SK-N-SH (cell line): Measurements from ENCODE around the gene ZNF101. TPM values are rescaled to one million over a fixed set of nuclear protein-coding genes. Genes with fewer than 3 reads are reported as not detected.

ENCODE experiments used
- CTCF ChIA-PET: fragments of 300-600, 350-600 bp; formaldehyde crosslinking; extraction: SDS; loops from one replicate; lab custom pipeline; 2021; lab: Yijun Ruan, JAX
- POLR2A ChIA-PET: fragments of 350-600 bp; sonication (Branson Sonifier 250); formaldehyde crosslinking; extraction: SDS; loops from one replicate; lab custom pipeline; 2020; ENCODE audit warnings: antibody characterized with exemption, inconsistent platforms; lab: Yijun Ruan, JAX
- DNase-seq: peaks from one replicate; pipeline ENCODE4 v3.0.0; 2012
- H2AFZ ChIP-seq: fragments of 200-600 bp; sonication (generic); 2 replicates; pipeline ENCODE4 v1.8.1; 2016; ENCODE audit warnings: antibody characterized with exemption, mild to moderate bottlenecking, low read depth
- H3F3A ChIP-seq: fragments of 200-600 bp; sonication (generic); replicated peaks from 2 replicates; pipeline ENCODE3; 2016; ENCODE audit warnings: antibody characterized with exemption, mild to moderate bottlenecking; ENCODE audit not compliant: insufficient read depth
- H3K27ac ChIP-seq, 2 experiments: fragments of 200-500 bp in 1 of 2; fragments of 200-600 bp in 1 of 2; sonication (Bioruptor generic) in 1 of 2; sonication (generic), shearing (Covaris generic) in 1 of 2; 2 replicates each; pipeline versions ENCODE4 v1.5.1 to v1.6.1; 2014 to 2016; ENCODE audit warnings: low read depth in 2 of 2, inconsistent platforms in 1 of 2, low read length in 1 of 2, mild to moderate bottlenecking in 1 of 2, mixed read lengths in 1 of 2
- H3K27me3 ChIP-seq: fragments of 200-600 bp; sonication (generic), shearing (Covaris generic); 2 replicates; pipeline ENCODE4 v1.6.1; 2016; ENCODE audit warnings: mixed run types; ENCODE audit not compliant: insufficient read depth
- H3K36me3 ChIP-seq, 2 experiments: fragments of 200-500 bp in 1 of 2; fragments of 200-600 bp in 1 of 2; sonication (Bioruptor generic) in 1 of 2; sonication (generic) in 1 of 2; replicated peaks in 1 of 2; 2 replicates each; pipeline versions ENCODE3 to v1.5.1; 2014 to 2016; ENCODE audit warnings: low read length in 1 of 2, mild to moderate bottlenecking in 1 of 2; ENCODE audit not compliant: insufficient read depth in 2 of 2, control insufficient read depth in 1 of 2
- H3K4me1 ChIP-seq, 2 experiments: fragments of 200-500 bp in 1 of 2; fragments of 200-600 bp in 1 of 2; sonication (Bioruptor generic) in 1 of 2; sonication (generic), shearing (Covaris generic) in 1 of 2; 2 replicates each; pipeline versions ENCODE4 v1.5.1 to v1.6.1; 2014 to 2016; ENCODE audit warnings: low read depth in 1 of 2, low read length in 1 of 2, mixed run types in 1 of 2; ENCODE audit not compliant: insufficient read depth in 2 of 2, control insufficient read depth in 1 of 2
- H3K4me2 ChIP-seq: fragments of 200-600 bp; sonication (generic), shearing (Covaris generic); 2 replicates; pipeline ENCODE4 v1.6.1; 2017; ENCODE audit warnings: mixed run types
- H3K4me3 ChIP-seq, 2 experiments: fragments of 200-500 bp in 1 of 2; fragments of 200-600 bp in 1 of 2; sonication (Bioruptor generic) in 1 of 2; sonication (generic), shearing (Covaris generic) in 1 of 2; 2 replicates each; pipeline versions ENCODE4 v1.5.1 to v1.8.1; 2014 to 2016; ENCODE audit warnings: low read depth in 2 of 2, inconsistent platforms in 1 of 2, low read length in 1 of 2, mild to moderate bottlenecking in 1 of 2, mixed read lengths in 1 of 2, moderate library complexity in 1 of 2
- H3K79me2 ChIP-seq: fragments of 200-600 bp; sonication (generic); 2 replicates; pipeline ENCODE4 v1.8.1; 2017; ENCODE audit warnings: mild to moderate bottlenecking; ENCODE audit not compliant: insufficient read depth
- H3K9ac ChIP-seq: fragments of 200-600 bp; sonication (generic); 2 replicates; pipeline ENCODE4 v1.6.1; 2017; ENCODE audit warnings: mixed run types
- H3K9me2 ChIP-seq: fragments of 200-600 bp; sonication (generic); 2 replicates; pipeline ENCODE4 v1.6.1; 2017; ENCODE audit warnings: mixed run types
- H3K9me3 ChIP-seq: fragments of 200-600 bp; sonication (generic); 2 replicates; pipeline ENCODE4 v1.6.1; 2017; ENCODE audit warnings: mixed run types, mild to moderate bottlenecking, moderate library complexity
- H4K20me1 ChIP-seq: fragments of 200-600 bp; sonication (generic); 2 replicates; pipeline ENCODE4 v1.6.1; 2017; ENCODE audit warnings: mild to moderate bottlenecking, mixed run types; ENCODE audit not compliant: insufficient read depth
- CHD2 ChIP-seq: fragments of 150-350 bp; IDR thresholded peaks from 2 replicates; pipeline ENCODE4 v1.6.1; 2018; ENCODE audit warnings: low read length; ENCODE audit not compliant: partially characterized antibody
- EP300 ChIP-seq, 2 experiments: IDR thresholded peaks; 2 replicates each; pipeline versions ENCODE4 v1.4.0 to v1.6.1; 2012; ENCODE audit warnings: borderline replicate concordance in 1 of 2, low read depth in 1 of 2, low read length in 1 of 2
- FOXM1 ChIP-seq: IDR thresholded peaks from 2 replicates; pipeline ENCODE4 v1.4.0; 2012; ENCODE audit warnings: low read depth, mild to moderate bottlenecking
- GABPA ChIP-seq: IDR thresholded peaks from 2 replicates; pipeline ENCODE4 v1.4.0; 2012; ENCODE audit warnings: low read depth, mild to moderate bottlenecking
- GATA2 ChIP-seq: sonication (generic); formaldehyde crosslinking; IDR thresholded peaks from 2 replicates; pipeline ENCODE4 v1.5.0; 2020; ENCODE audit warnings: mild to moderate bottlenecking, missing genetic modification reagents
- IRF3 ChIP-seq: fragments of 150-350 bp; IDR thresholded peaks from 2 replicates; pipeline ENCODE4 v1.6.1; 2016; ENCODE audit warnings: mild to moderate bottlenecking, low read depth, low read length
- JUND ChIP-seq: IDR thresholded peaks from 2 replicates; pipeline ENCODE4 v1.4.0; 2012
- MAX ChIP-seq: IDR thresholded peaks from 2 replicates; pipeline ENCODE4 v1.4.0; 2012; ENCODE audit warnings: low read depth
- MEF2A ChIP-seq: IDR thresholded peaks from 2 replicates; pipeline ENCODE4 v1.4.0; 2012; ENCODE audit warnings: low read depth, borderline replicate concordance
- NFIC ChIP-seq: IDR thresholded peaks from 2 replicates; pipeline ENCODE4 v1.4.0; 2012; ENCODE audit warnings: borderline replicate concordance
- NRF1 ChIP-seq: IDR thresholded peaks from 2 replicates; pipeline ENCODE4 v1.6.1; 2012; ENCODE audit warnings: low read depth, mild to moderate bottlenecking, low read length
- PBX3 ChIP-seq: IDR thresholded peaks from 2 replicates; pipeline ENCODE4; 2012
- POLR2AphosphoS5 ChIP-seq: IDR thresholded peaks from 2 replicates; pipeline ENCODE4 v1.6.1; 2012; ENCODE audit warnings: low read depth, low read length
- REST ChIP-seq: IDR thresholded peaks from 2 replicates; pipeline ENCODE4 v1.6.1; 2012; ENCODE audit warnings: mild to moderate bottlenecking, low read depth, low read length, moderate library complexity
- SMC3 ChIP-seq: IDR thresholded peaks from 2 replicates; pipeline ENCODE4 v1.6.1; 2012; ENCODE audit warnings: low read depth, low read length, improper control_type of control experiment
- TAF1 ChIP-seq: IDR thresholded peaks from 2 replicates; pipeline ENCODE4 v1.6.1; 2012; ENCODE audit warnings: low read depth, mild to moderate bottlenecking, low read length, moderate library complexity, borderline replicate concordance
- TCF12 ChIP-seq: IDR thresholded peaks from 2 replicates; pipeline ENCODE4 v1.4.0; 2012
- TEAD4 ChIP-seq: IDR thresholded peaks from 2 replicates; pipeline ENCODE4 v1.4.0; 2012; ENCODE audit warnings: mild to moderate bottlenecking, borderline replicate concordance; ENCODE audit not compliant: insufficient read depth
- USF2 ChIP-seq: fragments of 150-350 bp; IDR thresholded peaks from 2 replicates; pipeline ENCODE4 v1.6.1; 2017; ENCODE audit warnings: antibody characterized with exemption, low read length, low read depth, borderline replicate concordance
- ZBTB33 ChIP-seq: IDR thresholded peaks from 2 replicates; pipeline ENCODE4 v1.4.0; 2012; ENCODE audit warnings: low read depth, borderline replicate concordance
- WGBS: methylation state at CpG from one replicate; pipeline ENCODE4 v1.1.6; 2017; ENCODE audit warnings: low lambda C conversion rate; 5-methylcytosine and 5-hydroxymethylcytosine counted together
- polyA plus RNA-seq, 3 experiments: library from polyadenylated mRNA; depleted of rRNA; stranded (reverse); fragments of >200 nt; gene quantifications; 2 replicates each; pipeline ENCODE4 v1.2.3, GENCODE V29; 2012

ZNF101 gene
- polyA plus RNA-seq, 1 of the 3 experiments (the other 2 are of a cell fraction): 2.4 TPM

- TF ChIP-seq MAX (no peak), EP300 (IDR thresholded peaks at IDR 0.05; ENCODE audit: borderline replicate concordance in 1 of 2, low read depth in 1 of 2, low read length in 1 of 2) (no peak), CHD2 (no peak), USF2 (no peak), JUND (no peak), TAF1 (no peak), POLR2AphosphoS5 (no peak)
Measured at GRCh38 chr19:19655051-19655594, 13.5 kb upstream of the ZNF101 start (continued).

- Histone ChIP-seq H3K27me3 (no peaks in the 10 kb centered on the region), H4K20me1 (peaks cover 14% of the 10 kb centered on the region), H3K27ac (no peak overlapping the region; a peak in 1 of 4 replicates), H3K4me1 (peaks cover 0 to 2% of the 10 kb centered on the region in 2 experiments; a peak in 1 of 4 replicates), H3K36me3 (peaks cover 20 to 87% of the 10 kb centered on the region in 2 experiments), H3K9ac (no peak overlapping the region), H3F3A (no peaks in the 10 kb centered on the region), H3K9me2 (no peaks in the 10 kb centered on the region), H3K4me3 (no peak overlapping the region), H2AFZ (no peak overlapping the region), H3K9me3 (no peaks in the 10 kb centered on the region), H3K79me2 (peaks cover 24% of the 10 kb centered on the region), H3K4me2 (no peak overlapping the region)
- POLR2A ChIA-PET: interaction anchor here (0.6 kb wide), 1 partner anchor 10 kb away, joined by 3 read pairs; no protein-coding TSS in a partner anchor
- peak; percentile 28 for DNase-seq
- CTCF ChIA-PET: interaction anchor here (2.5 to 6.6 kb wide), 2 partner anchors 11 to 123 kb away, joined by 12 to 45 read pairs; partner anchors contain the start of gene GMIP
- 95% methylated on average over 10 of the region's 27 CpGs for WGBS
- TF ChIP-seq GATA2: no peak
- TF ChIP-seq IRF3: no peak
- no peak for TF ChIP-seq ZBTB33
- TF ChIP-seq MEF2A: no peak
- no peak for TF ChIP-seq NRF1
- TF ChIP-seq SMC3: no peak
- no peak for TF ChIP-seq TCF12
- no peak for TF ChIP-seq GABPA
- no peak for TF ChIP-seq NFIC
- no peak for TF ChIP-seq REST
- TF ChIP-seq TEAD4: no peak
- TF ChIP-seq USF2: no peak
- TF ChIP-seq PBX3: no peak
- no peak for TF ChIP-seq EP300 (IDR thresholded peaks at IDR 0.05; ENCODE audit: borderline replicate concordance in 1 of 2, low read depth in 1 of 2, low read length in 1 of 2)
- TF ChIP-seq FOXM1: no peak
Measured at GRCh38 chr19:19655641-19656343, 12.8 kb upstream of the ZNF101 start.
